H9 (cell line): ENCODE measurements around the gene KRT80. TPM values are rescaled to one million over a fixed set of nuclear protein-coding genes. Genes with fewer than 3 reads are reported as not detected.

ENCODE experiments used
- DNase-seq: peaks from one replicate; pipeline ENCODE4 v3.0.0-alpha.2; 2017
- H2AFZ ChIP-seq: one replicate; pipeline ENCODE4 v1.6.1; 2013; ENCODE audit warnings: mild to moderate bottlenecking, low read length, control low read depth, moderate library complexity
- H2AK5ac ChIP-seq: 2 replicates; pipeline ENCODE4 v1.6.1; 2013; ENCODE audit warnings: low read length, control low read depth, mixed read lengths; ENCODE audit not compliant: insufficient read length
- H2BK120ac ChIP-seq: one replicate; pipeline ENCODE4 v1.6.1; 2013; ENCODE audit warnings: low read depth, mild to moderate bottlenecking, low read length, control low read depth, inconsistent platforms; ENCODE audit not compliant: poor library complexity, severe bottlenecking
- H2BK12ac ChIP-seq: 2 replicates; pipeline ENCODE4 v1.6.1; 2013; ENCODE audit warnings: low read length, control low read depth, mixed read lengths, low read depth; ENCODE audit not compliant: insufficient read length
- H2BK15ac ChIP-seq: 2 replicates; pipeline ENCODE4 v1.6.1; 2013; ENCODE audit warnings: low read depth, low read length, control low read depth
- H2BK20ac ChIP-seq: one replicate; pipeline ENCODE4 v1.6.1; 2013; ENCODE audit warnings: low read depth, mild to moderate bottlenecking, low read length, control low read depth, inconsistent platforms; ENCODE audit not compliant: poor library complexity, severe bottlenecking
- H2BK5ac ChIP-seq: 2 replicates; pipeline ENCODE4 v1.6.1; 2013; ENCODE audit warnings: low read length, control low read depth, mixed read lengths; ENCODE audit not compliant: insufficient read length
- H3K14ac ChIP-seq: 2 replicates; pipeline ENCODE4 v1.6.1; 2013; ENCODE audit warnings: low read length, control low read depth; ENCODE audit not compliant: insufficient read depth
- H3K18ac ChIP-seq: 2 replicates; pipeline ENCODE4 v1.6.1; 2013; ENCODE audit warnings: low read depth, mild to moderate bottlenecking, mixed read lengths, low read length, control low read depth; ENCODE audit not compliant: insufficient read length
- H3K23ac ChIP-seq: 2 replicates; pipeline ENCODE4 v1.6.1; 2013; ENCODE audit warnings: low read length, control low read depth, mixed read lengths, low read depth; ENCODE audit not compliant: insufficient read length
- H3K23me2 ChIP-seq: 2 replicates; pipeline ENCODE4 v1.6.1; 2013; ENCODE audit warnings: low read depth, mild to moderate bottlenecking, mixed read lengths, low read length, control low read depth; ENCODE audit not compliant: insufficient read length, poor library complexity, severe bottlenecking
- H3K27ac ChIP-seq: 2 replicates; pipeline ENCODE4 v1.5.1; 2013; ENCODE audit warnings: low read length, control low read depth, mixed read lengths, low read depth; ENCODE audit not compliant: insufficient read length
- H3K27me3 ChIP-seq: 2 replicates; pipeline ENCODE4 v1.6.1; 2013; ENCODE audit warnings: low read length, control low read depth, inconsistent platforms; ENCODE audit not compliant: insufficient read depth
- H3K4ac ChIP-seq: 2 replicates; pipeline ENCODE4 v1.6.1; 2013; ENCODE audit warnings: low read depth, mild to moderate bottlenecking, control low read depth, inconsistent platforms, low read length, moderate library complexity
- H3K4me1 ChIP-seq: 2 replicates; pipeline ENCODE4 v1.6.1; 2013; ENCODE audit warnings: low read length, control low read depth, inconsistent platforms; ENCODE audit not compliant: insufficient read depth
- H3K4me2 ChIP-seq: 2 replicates; pipeline ENCODE4 v1.6.1; 2013; ENCODE audit warnings: low read length, control low read depth, mixed read lengths; ENCODE audit not compliant: insufficient read length, insufficient read depth
- H3K56ac ChIP-seq: 2 replicates; pipeline ENCODE4 v1.6.1; 2013; ENCODE audit warnings: low read depth, mild to moderate bottlenecking, mixed read lengths, low read length, control low read depth; ENCODE audit not compliant: insufficient read length
- H3K79me1 ChIP-seq: 2 replicates; pipeline ENCODE4 v1.6.1; 2013; ENCODE audit warnings: low read depth, mild to moderate bottlenecking, moderate library complexity, low read length, control low read depth, inconsistent platforms; ENCODE audit not compliant: insufficient read depth, poor library complexity, severe bottlenecking
- H3K79me2 ChIP-seq: 2 replicates; pipeline ENCODE4 v1.6.1; 2013; ENCODE audit warnings: low read length, control low read depth, inconsistent platforms; ENCODE audit not compliant: insufficient read depth
- H3K9ac ChIP-seq: 2 replicates; pipeline ENCODE4 v1.6.1; 2013; ENCODE audit warnings: low read length, control low read depth, mixed read lengths; ENCODE audit not compliant: insufficient read length; ENCODE audit errors: extremely low read depth
- H3K9me3 ChIP-seq: one replicate; pipeline ENCODE4 v1.6.1; 2013; ENCODE audit warnings: low read depth, low read length, inconsistent platforms; ENCODE audit not compliant: control insufficient read depth
- H3T11ph ChIP-seq: one replicate; pipeline ENCODE4 v1.6.1; 2013; ENCODE audit warnings: mild to moderate bottlenecking, low read length, control low read depth, inconsistent platforms
- H4K20me1 ChIP-seq: one replicate; pipeline ENCODE4 v1.6.1; 2013; ENCODE audit not compliant: control insufficient read depth, insufficient read length, insufficient read depth
- H4K5ac ChIP-seq: 2 replicates; pipeline ENCODE4 v1.6.1; 2013; ENCODE audit warnings: low read depth, mild to moderate bottlenecking, mixed read lengths, low read length, control low read depth; ENCODE audit not compliant: insufficient read length
- H4K8ac ChIP-seq: replicated peaks from 2 replicates; pipeline ENCODE4 v1.6.1; 2013; ENCODE audit warnings: low read length, control low read depth, mixed read lengths, low read depth; ENCODE audit not compliant: insufficient read length
- H4K91ac ChIP-seq: 2 replicates; pipeline ENCODE4 v1.6.1; 2013; ENCODE audit warnings: low read depth, mild to moderate bottlenecking, moderate library complexity, mixed read lengths, low read length, control low read depth; ENCODE audit not compliant: insufficient read length
- H3K27ac Mint-ChIP-seq, 3 experiments: 2 replicates in 2 of 3; 3 replicates in 1 of 3; pipeline ENCODE4 v1.8.0; 2020 to 2021; ENCODE audit warnings: mixed read lengths in 3 of 3, mild to moderate bottlenecking in 1 of 3, moderate library complexity in 1 of 3
- H3K27me3 Mint-ChIP-seq: 2 replicates; pipeline ENCODE4 v1.8.0; 2021; ENCODE audit warnings: low read depth, mild to moderate bottlenecking, moderate library complexity, mixed read lengths
- H3K36me3 Mint-ChIP-seq, 3 experiments: 2 replicates in 2 of 3; 3 replicates in 1 of 3; pipeline ENCODE4 v1.8.0; 2020 to 2021; ENCODE audit warnings: low read depth in 3 of 3, mixed read lengths in 3 of 3; ENCODE audit not compliant: insufficient read depth in 1 of 3
- H3K4me1 Mint-ChIP-seq, 2 experiments: 2 replicates each; pipeline ENCODE4 v1.8.0; 2020; ENCODE audit warnings: mixed read lengths in 2 of 2
- H3K4me3 Mint-ChIP-seq, 2 experiments: 2 replicates in 1 of 2; 3 replicates in 1 of 2; pipeline ENCODE4 v1.8.0; 2020 to 2021; ENCODE audit warnings: mild to moderate bottlenecking in 2 of 2, mixed read lengths in 2 of 2, moderate library complexity in 1 of 2
- H3K9me3 Mint-ChIP-seq, 2 experiments: 2 replicates in 1 of 2; 3 replicates in 1 of 2; pipeline ENCODE4 v1.8.0; 2020; ENCODE audit warnings: mild to moderate bottlenecking in 2 of 2, mixed read lengths in 2 of 2, moderate library complexity in 1 of 2
- WGBS: extraction: QIAGEN DNeasy Blood & Tissue Kit; methylation state at CpG from one replicate; pipeline ENCODE4 v1.1.7; 2013; ENCODE audit warnings: missing lambda C conversion rate, low lambda C conversion rate, mixed read lengths; ENCODE audit not compliant: insufficient read length; ENCODE audit errors: extremely low coverage; 5-methylcytosine and 5-hydroxymethylcytosine counted together
- total RNA-seq: library from RNA; stranded (reverse); gene quantifications from 2 replicates; pipeline ENCODE4 v1.2.1, GENCODE V29; 2021
- TF ChIP-seq, protein P1 (sequence below): fragments of 200-600 bp; sonication (generic); conservative IDR thresholded peaks from 3 replicates; pipeline ENCODE4 v1.8.0; 2021; ENCODE audit warnings: antibody characterized with exemption, mild to moderate bottlenecking

The KRT80 gene
- total RNA-seq, 1 experiment from 2014 or later: not detected

DNA sequence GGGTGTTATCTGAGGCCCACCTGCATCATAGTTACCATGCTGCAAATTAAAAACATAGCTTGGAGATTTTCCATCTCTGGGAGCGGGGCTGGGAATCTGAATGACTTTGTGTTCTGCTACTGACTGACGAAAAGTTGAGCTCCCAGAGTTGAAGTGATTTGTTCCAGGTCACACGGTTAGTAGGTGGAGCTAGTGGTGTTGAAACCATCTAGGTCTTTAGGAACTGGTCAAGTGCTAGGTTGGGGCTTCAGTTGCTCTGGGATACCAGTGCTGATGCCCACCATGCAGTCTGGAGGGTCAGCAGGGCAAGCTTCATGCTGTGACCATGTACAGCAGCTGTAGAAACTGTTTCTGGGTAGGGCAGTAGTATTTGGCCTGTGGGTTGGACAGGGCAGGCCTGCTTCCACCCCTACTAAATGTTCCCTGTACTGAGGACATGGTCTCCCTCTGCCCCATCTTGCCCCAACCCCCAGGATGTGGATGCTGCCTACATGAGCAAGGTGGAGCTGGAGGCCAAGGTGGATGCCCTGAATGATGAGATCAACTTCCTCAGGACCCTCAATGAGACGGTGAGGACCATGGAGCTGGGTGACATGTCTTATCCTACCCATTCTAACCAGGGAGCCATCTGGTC lies 46.5 kb upstream of the KRT80 start:
- Histone ChIP-seq H3K23ac (no peak overlapping the region), H3K9me3 (no peaks in the 10 kb centered on the region), H3T11ph (no peak overlapping the region), H4K5ac (no peak overlapping the region), H3K14ac (no peak overlapping the region), H3K79me1 (no peaks in the 10 kb centered on the region), H4K20me1 (no peaks in the 10 kb centered on the region), H3K9ac (no peak overlapping the region), H3K27ac (no peak overlapping the region), H2AK5ac (no peak overlapping the region), H3K23me2 (peaks cover 5% of the 10 kb centered on the region), H2BK15ac (no peak overlapping the region), H4K8ac (no peak overlapping the region), H2BK20ac (no peak overlapping the region), H3K4ac (no peak overlapping the region), H4K91ac (no peak overlapping the region), H3K79me2 (no peaks in the 10 kb centered on the region), H2AFZ (no peak overlapping the region), H2BK120ac (no peak overlapping the region), H3K56ac (no peak overlapping the region), H3K18ac (no peak overlapping the region), H2BK12ac (no peak overlapping the region), H3K4me1 (peaks cover 10% of the 10 kb centered on the region), H3K27me3 (no peaks in the 10 kb centered on the region; the same call in 1 of the 2 replicates), H2BK5ac (no peak overlapping the region), H3K4me2 (no peak overlapping the region)
- no CpG with 5 or more reads among the region's 4 CpGs for WGBS
- H3K9me3 Mint-ChIP-seq: no peaks in the 10 kb centered on the region; a peak in 1 of 5 replicates
- 0 out of 5 replicates have a peak overlapping the region, but pooled peaks of 1 of the 2 experiments have one; percentile 14 for H3K4me3 Mint-ChIP-seq
- no peak for DNase-seq
- H3K27ac Mint-ChIP-seq: peak overlapping the region in 2 of 3 experiments; percentile 34 to 59; a peak in 2 of 7 replicates
- TF ChIP-seq, protein P1, sequence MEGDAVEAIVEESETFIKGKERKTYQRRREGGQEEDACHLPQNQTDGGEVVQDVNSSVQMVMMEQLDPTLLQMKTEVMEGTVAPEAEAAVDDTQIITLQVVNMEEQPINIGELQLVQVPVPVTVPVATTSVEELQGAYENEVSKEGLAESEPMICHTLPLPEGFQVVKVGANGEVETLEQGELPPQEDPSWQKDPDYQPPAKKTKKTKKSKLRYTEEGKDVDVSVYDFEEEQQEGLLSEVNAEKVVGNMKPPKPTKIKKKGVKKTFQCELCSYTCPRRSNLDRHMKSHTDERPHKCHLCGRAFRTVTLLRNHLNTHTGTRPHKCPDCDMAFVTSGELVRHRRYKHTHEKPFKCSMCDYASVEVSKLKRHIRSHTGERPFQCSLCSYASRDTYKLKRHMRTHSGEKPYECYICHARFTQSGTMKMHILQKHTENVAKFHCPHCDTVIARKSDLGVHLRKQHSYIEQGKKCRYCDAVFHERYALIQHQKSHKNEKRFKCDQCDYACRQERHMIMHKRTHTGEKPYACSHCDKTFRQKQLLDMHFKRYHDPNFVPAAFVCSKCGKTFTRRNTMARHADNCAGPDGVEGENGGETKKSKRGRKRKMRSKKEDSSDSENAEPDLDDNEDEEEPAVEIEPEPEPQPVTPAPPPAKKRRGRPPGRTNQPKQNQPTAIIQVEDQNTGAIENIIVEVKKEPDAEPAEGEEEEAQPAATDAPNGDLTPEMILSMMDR: no peak
- peaks cover 45 to 53% of the 10 kb centered on the region in 2 experiments for H3K4me1 Mint-ChIP-seq
- H3K36me3 Mint-ChIP-seq: peaks cover 2 to 42% (median 3%) of the 10 kb centered on the region in 3 experiments; a peak in 5 of 7 replicates
- H3K27me3 Mint-ChIP-seq: peaks cover 44% of the 10 kb centered on the region
